NOMO-1 treated with dmso at 0.1 percent for 144 hours (cell line): ENCODE results near the gene CCL19.

Experiments used
- DNase-seq: peaks from one replicate; lab custom pipeline; 2025; ENCODE audit not compliant: unreplicated experiment; lab: John Stamatoyannopoulos, UW

Gene CCL19

GRCh38 chr9:34701023-34701768, 10.1 kb upstream of the CCL19 start:
- peak; percentile 32 for DNase-seq

- DNase-seq: no peak
These were observed 3.7 kb upstream of the CCL19 start for GRCh38 chr9:34694811-34695210.

- DNase-seq: no peak
These were observed 2.5 kb upstream of the CCL19 start for GRCh38 chr9:34693560-34693959.

- no peak for DNase-seq
These were observed 850 bp upstream of the CCL19 start for GRCh38 chr9:34691936-34692315.

- no peak for DNase-seq
These were observed 1.6 kb downstream of the CCL19 start for GRCh38 chr9:34689512-34689911.

- DNase-seq: no peak
These were observed 2.0 kb downstream of the CCL19 start for GRCh38 chr9:34689116-34689470.

GRCh38 chr9:34688329-34689115, 2.6 kb downstream of the CCL19 start:
- DNase-seq: no peak

GRCh38 chr9:34687276-34688030, 3.6 kb downstream of the CCL19 start:
- DNase-seq: no peak

GRCh38 chr9:34686732-34687131, 4.3 kb downstream of the CCL19 start:
- DNase-seq: no peak

- DNase-seq: no peak
These were observed 4.8 kb downstream of the CCL19 start for GRCh38 chr9:34686231-34686630.

- DNase-seq: no peak
These were observed 5.5 kb downstream of the CCL19 start for GRCh38 chr9:34685591-34685990.

GRCh38 chr9:34684816-34685215, 6.3 kb downstream of the CCL19 start:
- DNase-seq: no peak

GRCh38 chr9:34684145-34684544, 6.9 kb downstream of the CCL19 start:
- DNase-seq: no peak

- no peak for DNase-seq
These were observed 15.2 kb downstream of the CCL19 start for GRCh38 chr9:34675869-34676268.

- peak; percentile 51 for DNase-seq
These were observed 15.9 kb downstream of the CCL19 start for GRCh38 chr9:34675048-34675714.

GRCh38 chr9:34674440-34674839, 16.6 kb downstream of the CCL19 start:
- DNase-seq: no peak

- no peak for DNase-seq
These were observed 19.8 kb downstream of the CCL19 start for GRCh38 chr9:34671307-34671706.

- DNase-seq: no peak
These were observed 21.1 kb downstream of the CCL19 start for GRCh38 chr9:34669809-34670562.

- peak; percentile 94 for DNase-seq
These were observed 25.5 kb downstream of the CCL19 start for GRCh38 chr9:34665381-34666250.

GRCh38 chr9:34665067-34665380, 26.1 kb downstream of the CCL19 start:
- DNase-seq: no peak
